ENCODE data around the gene KCNMB1. TPM values are rescaled to one million over a fixed set of nuclear protein-coding genes. Genes with fewer than 3 reads are reported as not detected.

The KCNMB1 gene
- total RNA-seq, 1 donor from 2014 or later, result 0.20 TPM

GRCh38 chr5:170403675-170404074 is 14.5 kb upstream of the KCNMB1 start:
- no peak for DNase-seq (ENCODE audit: low spot score in 2 of 2, unreplicated experiment in 2 of 2)
- Mint-ChIP-seq H3K27me3 (ENCODE audit: low read depth) (peaks cover 6% of the 10 kb centered on the region), H3K36me3 (no peaks in the 10 kb centered on the region), H3K4me1 (peaks cover 9% of the 10 kb centered on the region), H3K9me3 (peaks cover 7% of the 10 kb centered on the region), H3K4me3 (no peak overlapping the region), H3K27ac (no peak overlapping the region)
- no peak for TF ChIP-seq CTCF (IDR thresholded peaks at IDR 0.05; ENCODE audit: unreplicated experiment)

- no peak for DNase-seq (ENCODE audit: low spot score in 2 of 2, unreplicated experiment in 2 of 2)
- no peak for TF ChIP-seq CTCF (IDR thresholded peaks at IDR 0.05; ENCODE audit: unreplicated experiment)
- H3K4me3 Mint-ChIP-seq, result no peak overlapping the region
- H3K9me3 Mint-ChIP-seq, result peaks cover 7% of the 10 kb centered on the region
- H3K27me3 Mint-ChIP-seq (ENCODE audit: low read depth), result peaks cover 6% of the 10 kb centered on the region
- H3K4me1 Mint-ChIP-seq, result peaks cover 9% of the 10 kb centered on the region
- H3K27ac Mint-ChIP-seq, result no peak overlapping the region
- H3K36me3 Mint-ChIP-seq, result no peaks in the 10 kb centered on the region
Observed at GRCh38 chr5:170402508-170402907, 13.3 kb upstream of the KCNMB1 start.

- H3K4me3 Mint-ChIP-seq, result no peak overlapping the region
- TF ChIP-seq CTCF (IDR thresholded peaks at IDR 0.05; ENCODE audit: unreplicated experiment), result no peak
- H3K27ac Mint-ChIP-seq, result peak overlapping the region; percentile 89
- peaks cover 37% of the 10 kb centered on the region for H3K4me1 Mint-ChIP-seq
- H3K9me3 Mint-ChIP-seq, result peaks cover 3% of the 10 kb centered on the region
- no peaks in the 10 kb centered on the region for H3K36me3 Mint-ChIP-seq
- H3K27me3 Mint-ChIP-seq (ENCODE audit: low read depth), result peaks cover 3% of the 10 kb centered on the region
- no peak for DNase-seq (ENCODE audit: low spot score in 2 of 2, unreplicated experiment in 2 of 2)
Observed at GRCh38 chr5:170397059-170397458, 7.9 kb upstream of the KCNMB1 start.

GRCh38 chr5:170393958-170394357 is 4.8 kb upstream of the KCNMB1 start:
- Mint-ChIP-seq H3K36me3 (no peaks in the 10 kb centered on the region), H3K27ac (no peak overlapping the region), H3K9me3 (no peaks in the 10 kb centered on the region), H3K27me3 (ENCODE audit: low read depth) (peaks cover 3% of the 10 kb centered on the region), H3K4me3 (no peak overlapping the region), H3K4me1 (peaks cover 46% of the 10 kb centered on the region)
- no peak for TF ChIP-seq CTCF (IDR thresholded peaks at IDR 0.05; ENCODE audit: unreplicated experiment)
- no peak for DNase-seq (ENCODE audit: low spot score in 2 of 2, unreplicated experiment in 2 of 2)

GRCh38 chr5:170393235-170393634 is 4.1 kb upstream of the KCNMB1 start:
- Mint-ChIP-seq H3K27ac (no peak overlapping the region), H3K27me3 (ENCODE audit: low read depth) (peaks cover 3% of the 10 kb centered on the region), H3K4me3 (no peak overlapping the region), H3K36me3 (no peaks in the 10 kb centered on the region), H3K4me1 (peaks cover 43% of the 10 kb centered on the region), H3K9me3 (no peaks in the 10 kb centered on the region)
- no peak for TF ChIP-seq CTCF (IDR thresholded peaks at IDR 0.05; ENCODE audit: unreplicated experiment)
- DNase-seq (ENCODE audit: low spot score in 2 of 2, unreplicated experiment in 2 of 2), result no peak

GRCh38 chr5:170390472-170390871 is 1.3 kb upstream of the KCNMB1 start:
- peaks cover 2% of the 10 kb centered on the region for H3K27me3 Mint-ChIP-seq (ENCODE audit: low read depth)
- TF ChIP-seq CTCF (IDR thresholded peaks at IDR 0.05; ENCODE audit: unreplicated experiment), result no peak
- H3K4me3 Mint-ChIP-seq, result no peak overlapping the region
- H3K9me3 Mint-ChIP-seq, result no peaks in the 10 kb centered on the region
- H3K27ac Mint-ChIP-seq, result no peak overlapping the region
- H3K36me3 Mint-ChIP-seq, result no peaks in the 10 kb centered on the region
- H3K4me1 Mint-ChIP-seq, result peaks cover 23% of the 10 kb centered on the region
- DNase-seq (ENCODE audit: low spot score in 2 of 2, unreplicated experiment in 2 of 2), result no peak

Measured in mesothelial cell of epicardium (in vitro differentiated cells).